B cell (primary cell): ENCODE data around the gene TELO2.

Experiments
- EZH2 ChIP-seq: IDR thresholded peaks from 2 replicates; pipeline ENCODE4 v1.6.1; 2012; ENCODE audit warnings: borderline replicate concordance, low read depth, mild to moderate bottlenecking, moderate library complexity, low read length; ENCODE audit not compliant: insufficient read depth, poor library complexity, severe bottlenecking
- TF ChIP-seq, protein P1 (sequence below): fragments of 200-600 bp; IDR thresholded peaks from one replicate; pipeline ENCODE4 v1.8.0; 2022; ENCODE audit warnings: antibody characterized with exemption, mild to moderate bottlenecking

DNA sequence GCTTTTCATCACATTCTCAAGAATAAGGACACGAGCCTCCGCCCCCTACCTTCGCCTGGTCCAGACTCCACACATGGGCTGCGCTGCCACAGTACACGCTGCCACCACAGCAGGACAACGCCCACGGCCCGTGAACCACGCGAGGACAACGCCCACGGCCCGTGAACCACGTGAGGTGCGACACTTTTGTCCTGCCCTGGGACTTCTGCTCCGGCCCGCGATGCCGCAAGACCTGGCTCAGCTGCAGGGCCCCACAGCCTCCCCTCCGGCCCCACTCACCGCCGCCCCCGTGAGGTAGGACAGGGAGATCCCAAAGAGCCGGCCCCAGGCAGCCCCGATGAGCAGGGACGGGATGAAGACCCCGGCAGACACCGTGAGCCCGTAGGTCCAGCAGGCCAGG is 42.9 kb upstream of the TELO2 start:
- no peak for TF ChIP-seq EZH2
- TF ChIP-seq, protein P1, sequence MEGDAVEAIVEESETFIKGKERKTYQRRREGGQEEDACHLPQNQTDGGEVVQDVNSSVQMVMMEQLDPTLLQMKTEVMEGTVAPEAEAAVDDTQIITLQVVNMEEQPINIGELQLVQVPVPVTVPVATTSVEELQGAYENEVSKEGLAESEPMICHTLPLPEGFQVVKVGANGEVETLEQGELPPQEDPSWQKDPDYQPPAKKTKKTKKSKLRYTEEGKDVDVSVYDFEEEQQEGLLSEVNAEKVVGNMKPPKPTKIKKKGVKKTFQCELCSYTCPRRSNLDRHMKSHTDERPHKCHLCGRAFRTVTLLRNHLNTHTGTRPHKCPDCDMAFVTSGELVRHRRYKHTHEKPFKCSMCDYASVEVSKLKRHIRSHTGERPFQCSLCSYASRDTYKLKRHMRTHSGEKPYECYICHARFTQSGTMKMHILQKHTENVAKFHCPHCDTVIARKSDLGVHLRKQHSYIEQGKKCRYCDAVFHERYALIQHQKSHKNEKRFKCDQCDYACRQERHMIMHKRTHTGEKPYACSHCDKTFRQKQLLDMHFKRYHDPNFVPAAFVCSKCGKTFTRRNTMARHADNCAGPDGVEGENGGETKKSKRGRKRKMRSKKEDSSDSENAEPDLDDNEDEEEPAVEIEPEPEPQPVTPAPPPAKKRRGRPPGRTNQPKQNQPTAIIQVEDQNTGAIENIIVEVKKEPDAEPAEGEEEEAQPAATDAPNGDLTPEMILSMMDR, result no peak
